Lower leg skin (tissue), 3 donors: Measurements from ENCODE around the gene IL6.

Source experiments
- CTCF ChIP-seq, 3 donors: fragments of 450-650 bp; IDR thresholded peaks; one replicate each; pipeline ENCODE4 v1.5.1; 2016; ENCODE audit warnings: antibody characterized with exemption in 3 of 3, mild to moderate bottlenecking in 3 of 3, moderate library complexity in 2 of 3
- POLR2A ChIP-seq, 2 donors: fragments of 450-650 bp; IDR thresholded peaks; one replicate each; pipeline ENCODE4 v1.6.1; 2016 to 2017; ENCODE audit warnings: antibody characterized with exemption in 2 of 2, mild to moderate bottlenecking in 1 of 2, moderate library complexity in 1 of 2

- TF ChIP-seq CTCF (IDR thresholded peaks at IDR 0.05) (no peak), POLR2A (IDR thresholded peaks at IDR 0.05) (no peak)
Measured at GRCh38 chr7:22730921-22731654, 4.1 kb downstream of the IL6 start.
